Ureter (tissue), 1 donor: ENCODE measurements around the gene HTR1B. TPM values are rescaled to one million over a fixed set of nuclear protein-coding genes. Genes with fewer than 3 reads are reported as not detected.

ENCODE experiments used
- DNase-seq: peaks from one replicate; pipeline ENCODE4 v3.0.0-alpha.2; 2020; ENCODE audit warnings: low spot score
- total RNA-seq: library from RNA; stranded (reverse); gene quantifications from one replicate; pipeline ENCODE4 v1.2.4, GENCODE V29; 2023
- donor health status: DM: yes; HTN: yes; CAD: no.

HTR1B gene
- total RNA-seq = 1.9 TPM

GRCh38 chr6:77463308-77463860, at the start of gene HTR1B:
HTR1B (minus strand) TSS chr6:77463491; CDS start chr6:77463403, 88 bp downstream.
- DNase-seq = no peak

GRCh38 chr6:77512554-77512953, 49.3 kb upstream of the HTR1B start:
- DNase-seq = no peak

GRCh38 chr6:77511860-77512259, 48.6 kb upstream of the HTR1B start:
- no peak for DNase-seq

- no peak for DNase-seq
Measured at GRCh38 chr6:77502981-77503380, 39.7 kb upstream of the HTR1B start.

GRCh38 chr6:77492530-77492929, 29.2 kb upstream of the HTR1B start:
- DNase-seq = peak; percentile 46

GRCh38 chr6:77487808-77488425, 24.6 kb upstream of the HTR1B start:
- DNase-seq = no peak

GRCh38 chr6:77482981-77483380, 19.7 kb upstream of the HTR1B start:
- no peak for DNase-seq

GRCh38 chr6:77474973-77475372, 11.7 kb upstream of the HTR1B start:
- DNase-seq = no peak

GRCh38 chr6:77474286-77474956, 11.1 kb upstream of the HTR1B start:
- no peak for DNase-seq

- no peak for DNase-seq
Measured at GRCh38 chr6:77470983-77471382, 7.7 kb upstream of the HTR1B start.

GRCh38 chr6:77468939-77469338, 5.6 kb upstream of the HTR1B start:
- no peak for DNase-seq

- DNase-seq = no peak
Measured at GRCh38 chr6:77466451-77467437, 3.5 kb upstream of the HTR1B start.

GRCh38 chr6:77466055-77466450, 2.8 kb upstream of the HTR1B start:
- DNase-seq = peak; percentile 78

- no peak for DNase-seq
Measured at GRCh38 chr6:77464495-77464867, 1.2 kb upstream of the HTR1B start.

- DNase-seq = no peak
Measured at GRCh38 chr6:77463861-77464494, 687 bp upstream of the HTR1B start.

GRCh38 chr6:77462359-77463307, 658 bp downstream of the HTR1B start:
- no peak for DNase-seq

GRCh38 chr6:77461796-77462195, 1.5 kb downstream of the HTR1B start:
- no peak for DNase-seq

- DNase-seq = no peak
Measured at GRCh38 chr6:77458421-77458820, 4.9 kb downstream of the HTR1B start.

GRCh38 chr6:77457720-77458349, 5.5 kb downstream of the HTR1B start:
- DNase-seq = peak; percentile 65
